Esophagus muscularis mucosa (tissue), 4 donors: ENCODE measurements around the gene RTP2. TPM values are rescaled to one million over a fixed set of nuclear protein-coding genes. Genes with fewer than 3 reads are reported as not detected.

Experiments
- DNase-seq: peaks from one replicate; pipeline ENCODE4 v3.0.0-alpha.2; 2017; ENCODE audit errors: extremely low spot score
- H3K27ac ChIP-seq, 4 donors: fragments of 200-600 bp; sonication (generic); replicated peaks in 1 of 4; 1 replicate in 3 of 4; 2 replicates in 1 of 4; pipeline ENCODE4 v1.5.1; 2016 to 2019; ENCODE audit warnings: mild to moderate bottlenecking in 1 of 4
- H3K27me3 ChIP-seq, 4 donors: fragments of 200-600 bp; sonication (generic); one replicate each; pipeline versions ENCODE4 v1.5.1 to v1.6.0; 2016 to 2019
- H3K36me3 ChIP-seq, 4 donors: fragments of 200-600 bp; sonication (generic); one replicate each; pipeline ENCODE4 v1.5.1; 2016 to 2019
- H3K4me1 ChIP-seq, 4 donors: fragments of 200-600 bp; sonication (generic); one replicate each; pipeline ENCODE4 v1.5.1; 2016 to 2019
- H3K4me3 ChIP-seq, 4 donors: fragments of 200-600 bp; sonication (generic); 1 replicate in 2 of 4; 2 replicates in 2 of 4; pipeline ENCODE4 v1.5.1; 2016 to 2019; ENCODE audit warnings: mild to moderate bottlenecking in 4 of 4, moderate library complexity in 1 of 4
- H3K9me3 ChIP-seq, 4 donors: fragments of 200-600 bp; sonication (generic); 1 replicate in 3 of 4; 2 replicates in 1 of 4; pipeline ENCODE4 v1.5.1; 2016 to 2019
- EP300 ChIP-seq: sonication (generic); formaldehyde crosslinking; IDR thresholded peaks from one replicate; pipeline ENCODE4 v1.6.1; 2017; ENCODE audit warnings: antibody characterized with exemption
- POLR2A ChIP-seq: fragments of 450-650 bp; IDR thresholded peaks from one replicate; pipeline ENCODE4 v1.6.1; 2017; ENCODE audit warnings: antibody characterized with exemption, moderate library complexity, mild to moderate bottlenecking, low read depth
- POLR2AphosphoS5 ChIP-seq, 2 donors: sonication (generic); formaldehyde crosslinking; IDR thresholded peaks; one replicate each; pipeline ENCODE4 v1.6.1; 2017; ENCODE audit warnings: antibody characterized with exemption in 2 of 2
- WGBS: methylation state at CpG from one replicate; pipeline ENCODE4 v1.1.5; 2018; 5-methylcytosine and 5-hydroxymethylcytosine counted together
- intact Hi-C: fragments of 100-400 bp; cut with DNase I; formaldehyde crosslinking; loops from one replicate; pipeline ENCODE4 v1.15.1; 2023
- total RNA-seq, 4 donors: library from RNA; depleted of rRNA; stranded (reverse); fragments of >200 nt; gene quantifications; one replicate each; pipeline versions ENCODE4 v1.1.0 to v1.2.1, GENCODE V29; 2016
- TF ChIP-seq, protein P1 (sequence below), 3 experiments: fragments of 200-600 bp in 2 of 3; fragments of 450-650 bp in 1 of 3; sonication (generic) in 2 of 3; IDR thresholded peaks; one replicate each; pipeline ENCODE4 v1.5.1; 2017 to 2019; ENCODE audit warnings: antibody characterized with exemption in 3 of 3, mild to moderate bottlenecking in 2 of 3, moderate library complexity in 1 of 3

Gene RTP2
- total RNA-seq, 4 donors from 2014 or later, result not detected

DNA sequence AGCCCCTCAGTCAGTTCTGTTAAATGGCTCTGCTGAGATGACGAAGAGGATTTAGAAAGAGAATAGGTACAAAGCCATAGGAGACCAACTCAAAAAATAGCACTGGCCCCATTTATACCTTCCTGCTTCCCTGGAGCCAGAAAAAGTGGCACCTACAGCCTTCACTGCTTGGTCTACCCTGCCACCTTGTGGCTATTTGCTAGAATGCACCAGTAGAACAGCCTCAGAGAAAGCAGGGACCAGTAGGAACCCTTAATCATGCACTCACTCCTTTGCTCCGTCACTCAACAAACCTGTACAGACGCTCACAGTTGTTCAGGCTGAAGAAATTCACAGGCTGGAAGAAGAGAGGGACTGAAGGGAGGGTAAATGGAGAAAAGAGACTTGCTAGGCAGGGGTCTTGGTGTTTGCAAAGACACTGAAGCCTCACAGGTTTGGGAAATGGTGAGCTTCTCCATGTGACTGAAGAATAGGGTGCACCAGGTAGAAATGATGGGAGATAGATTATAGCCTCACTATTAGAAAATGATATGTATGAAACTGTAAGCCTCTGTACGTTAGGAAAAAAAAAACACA is 12.1 kb upstream of the RTP2 start:
- intact Hi-C loops, result loop anchor here (2.0 kb wide), 1 partner anchor 396 kb away; no protein-coding TSS in a partner anchor
- Histone ChIP-seq H3K27ac (no peak overlapping the region), H3K4me1 (peaks cover 0 to 17% (median 8%) of the 10 kb centered on the region in 4 donors), H3K9me3 (no peaks in the 10 kb centered on the region), H3K36me3 (no peaks in the 10 kb centered on the region), H3K27me3 (no peaks in the 10 kb centered on the region), H3K4me3 (no peak overlapping the region)
- no peak for DNase-seq
- TF ChIP-seq POLR2A (no peak), EP300 (no peak), POLR2AphosphoS5 (IDR thresholded peaks at IDR 0.05) (peak in 1 of 2 donors; percentile 35)
- TF ChIP-seq, protein P1, sequence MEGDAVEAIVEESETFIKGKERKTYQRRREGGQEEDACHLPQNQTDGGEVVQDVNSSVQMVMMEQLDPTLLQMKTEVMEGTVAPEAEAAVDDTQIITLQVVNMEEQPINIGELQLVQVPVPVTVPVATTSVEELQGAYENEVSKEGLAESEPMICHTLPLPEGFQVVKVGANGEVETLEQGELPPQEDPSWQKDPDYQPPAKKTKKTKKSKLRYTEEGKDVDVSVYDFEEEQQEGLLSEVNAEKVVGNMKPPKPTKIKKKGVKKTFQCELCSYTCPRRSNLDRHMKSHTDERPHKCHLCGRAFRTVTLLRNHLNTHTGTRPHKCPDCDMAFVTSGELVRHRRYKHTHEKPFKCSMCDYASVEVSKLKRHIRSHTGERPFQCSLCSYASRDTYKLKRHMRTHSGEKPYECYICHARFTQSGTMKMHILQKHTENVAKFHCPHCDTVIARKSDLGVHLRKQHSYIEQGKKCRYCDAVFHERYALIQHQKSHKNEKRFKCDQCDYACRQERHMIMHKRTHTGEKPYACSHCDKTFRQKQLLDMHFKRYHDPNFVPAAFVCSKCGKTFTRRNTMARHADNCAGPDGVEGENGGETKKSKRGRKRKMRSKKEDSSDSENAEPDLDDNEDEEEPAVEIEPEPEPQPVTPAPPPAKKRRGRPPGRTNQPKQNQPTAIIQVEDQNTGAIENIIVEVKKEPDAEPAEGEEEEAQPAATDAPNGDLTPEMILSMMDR (IDR thresholded peaks at IDR 0.05), result peak; percentile 92 to 98 (median 95)
- WGBS, result 18% methylated on average over 4 of the region's 4 CpGs

DNA sequence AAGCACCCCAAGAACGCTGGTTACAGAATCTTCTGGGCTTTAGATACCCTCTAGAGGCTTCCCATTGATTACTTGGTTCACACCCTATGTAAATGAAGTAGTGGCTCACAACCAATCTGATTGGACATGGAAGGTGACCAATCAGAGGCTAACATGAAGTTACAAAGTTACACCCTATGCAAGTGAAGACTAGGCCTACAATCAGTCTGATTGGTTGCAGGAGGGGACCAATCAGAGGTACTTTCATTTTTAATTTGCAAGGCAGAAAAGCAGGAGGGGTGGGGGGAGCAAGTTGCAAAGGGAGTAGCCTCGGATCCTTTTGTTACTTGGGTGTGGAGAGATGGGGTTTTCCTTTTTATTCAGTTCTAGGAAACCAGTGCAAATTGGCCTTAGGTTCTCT is 11.1 kb upstream of the RTP2 start:
- TF ChIP-seq, protein P1 (IDR thresholded peaks at IDR 0.05), result no peak
- TF ChIP-seq EP300 (no peak), POLR2AphosphoS5 (IDR thresholded peaks at IDR 0.05) (no peak), POLR2A (no peak)
- DNase-seq, result no peak
- Histone ChIP-seq H3K27me3 (no peaks in the 10 kb centered on the region), H3K4me3 (no peak overlapping the region), H3K4me1 (peaks cover 0 to 15% (median 8%) of the 10 kb centered on the region in 4 donors), H3K27ac (no peak overlapping the region), H3K36me3 (no peaks in the 10 kb centered on the region), H3K9me3 (no peaks in the 10 kb centered on the region)
- intact Hi-C loops, result no loop called here
- 78% methylated on average over 2 of the region's 2 CpGs for WGBS

DNA sequence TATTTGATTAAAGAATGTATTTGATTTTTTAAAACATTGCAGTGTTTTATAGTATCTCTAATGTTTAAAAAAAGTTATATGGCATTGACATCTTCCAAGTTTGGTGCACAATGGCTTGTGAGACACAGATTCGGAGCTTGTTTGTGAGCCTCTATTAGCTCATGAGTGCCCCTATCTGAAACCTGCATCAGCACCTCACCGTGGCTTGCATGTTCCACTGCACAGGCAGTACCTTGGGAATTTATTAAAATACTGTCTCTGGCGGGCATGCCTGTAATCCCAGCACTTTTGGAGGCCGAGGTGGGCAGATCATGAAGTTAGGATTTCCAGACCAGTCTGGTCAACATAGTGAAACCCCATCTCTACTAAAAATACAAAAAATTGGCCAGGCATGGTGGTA is 6.8 kb upstream of the RTP2 start:
- 83% methylated on average over 4 of the region's 4 CpGs for WGBS
- no peak for TF ChIP-seq POLR2A
- no peak for TF ChIP-seq POLR2AphosphoS5 (IDR thresholded peaks at IDR 0.05)
- no peak for TF ChIP-seq EP300
- TF ChIP-seq, protein P1 (IDR thresholded peaks at IDR 0.05), result no peak
- peaks cover 0 to 9% (median 7%) of the 10 kb centered on the region in 4 donors for H3K4me1 ChIP-seq
- intact Hi-C loops, result no loop called here
- no peak for DNase-seq
- H3K4me3 ChIP-seq, result no peak overlapping the region
- H3K36me3 ChIP-seq, result no peaks in the 10 kb centered on the region
- H3K9me3 ChIP-seq, result no peaks in the 10 kb centered on the region
- no peaks in the 10 kb centered on the region for H3K27me3 ChIP-seq
- H3K27ac ChIP-seq, result no peak overlapping the region

DNA sequence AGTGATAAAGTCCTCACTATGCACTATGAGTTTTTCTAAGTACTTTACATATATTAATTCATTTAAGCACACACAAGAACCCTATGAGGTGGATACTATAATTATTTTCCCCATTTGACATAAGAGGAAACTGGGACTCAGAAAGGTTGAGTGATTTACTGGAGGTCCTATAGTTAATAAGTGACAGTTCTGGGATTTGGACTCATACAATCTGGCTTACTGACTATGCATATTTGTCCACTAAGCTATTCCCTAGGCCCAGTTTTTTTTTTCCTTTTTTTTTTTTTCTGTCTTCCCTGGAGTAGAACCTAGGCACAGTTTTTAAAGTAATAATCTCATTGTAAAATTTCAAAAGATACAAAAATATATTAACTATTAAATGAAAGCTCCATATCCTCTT is 6.3 kb upstream of the RTP2 start:
- intact Hi-C loops, result no loop called here
- Histone ChIP-seq H3K27me3 (no peaks in the 10 kb centered on the region), H3K36me3 (no peaks in the 10 kb centered on the region), H3K9me3 (no peaks in the 10 kb centered on the region), H3K4me1 (peaks cover 0 to 4% (median 3%) of the 10 kb centered on the region in 4 donors), H3K4me3 (no peak overlapping the region), H3K27ac (no peak overlapping the region)
- no peak for TF ChIP-seq POLR2AphosphoS5 (IDR thresholded peaks at IDR 0.05)
- TF ChIP-seq, protein P1 (IDR thresholded peaks at IDR 0.05), result no peak
- no peak for TF ChIP-seq POLR2A
- TF ChIP-seq EP300, result no peak
- DNase-seq, result no peak

DNA sequence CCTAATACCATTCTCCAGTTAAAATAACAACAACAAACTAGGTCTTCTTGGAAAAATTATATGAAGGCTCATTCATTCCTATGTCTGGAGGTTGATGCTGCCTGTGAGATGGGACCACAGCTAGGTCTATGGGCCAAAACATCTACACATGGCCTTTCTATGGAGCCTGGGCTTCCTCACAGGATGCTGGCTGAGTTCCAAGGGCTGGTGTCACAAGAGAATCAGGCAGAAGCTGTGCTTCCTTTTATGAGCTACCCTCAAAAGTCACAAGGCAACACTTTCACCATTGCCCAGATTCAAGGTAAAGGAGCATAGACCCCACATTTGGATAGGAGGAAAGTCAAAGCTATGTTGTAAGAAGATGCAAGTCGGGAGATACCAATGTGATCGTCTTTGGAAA is 4.6 kb upstream of the RTP2 start:
- 92% methylated on average over 2 of the region's 2 CpGs for WGBS

More for the DNA sequence above, 4.6 kb upstream of the RTP2 start:
- no peak overlapping the region for H3K4me3 ChIP-seq
- H3K9me3 ChIP-seq, result no peaks in the 10 kb centered on the region
- H3K4me1 ChIP-seq, result no peaks in the 10 kb centered on the region
- H3K27ac ChIP-seq, result no peak overlapping the region
- H3K27me3 ChIP-seq, result no peaks in the 10 kb centered on the region
- no peak for TF ChIP-seq EP300
- no peak for TF ChIP-seq POLR2AphosphoS5 (IDR thresholded peaks at IDR 0.05)
- TF ChIP-seq, protein P1 (IDR thresholded peaks at IDR 0.05), result no peak
- no peak for TF ChIP-seq POLR2A
- intact Hi-C loops, result no loop called here
- H3K36me3 ChIP-seq, result no peaks in the 10 kb centered on the region
- DNase-seq, result no peak
